Brain microvascular endothelial cell (primary cell): ENCODE data around the gene THSD4.

ENCODE experiments used
- DNase-seq: peaks from one replicate; pipeline ENCODE4 v3.0.0-alpha.2; 2020
- H3K27ac ChIP-seq: fragments of 250-450 bp; sonication (Bioruptor Pico); 2 replicates; pipeline ENCODE4 v1.5.1; 2020; ENCODE audit warnings: mild to moderate bottlenecking, moderate library complexity
- H3K27me3 ChIP-seq: fragments of 250-450 bp; sonication (Bioruptor Pico); replicated peaks from 2 replicates; pipeline ENCODE4 v1.5.1; 2020; ENCODE audit warnings: mild to moderate bottlenecking
- H3K36me3 ChIP-seq: fragments of 250-450 bp; sonication (Bioruptor Pico); replicated peaks from 2 replicates; pipeline ENCODE4 v1.5.1; 2020; ENCODE audit warnings: mild to moderate bottlenecking
- H3K4me3 ChIP-seq: 2 replicates; pipeline ENCODE4 v1.5.1; 2011; ENCODE audit warnings: low read depth, mild to moderate bottlenecking, control low read depth, low read length, moderate library complexity
- in situ Hi-C: cut with HindIII; loops from 2 replicates; pipeline ENCODE4 v1.10.0; 2017; ENCODE audit warnings: low sequenced_read_pairs, low pct_ligation_motif_present
- TF ChIP-seq, protein P1 (sequence below): IDR thresholded peaks from 2 replicates; pipeline ENCODE4 v1.5.1; 2011; ENCODE audit warnings: low read depth, mild to moderate bottlenecking, moderate library complexity, low read length, control low read depth, inconsistent platforms; ENCODE audit errors: missing control alignments

The THSD4 gene

DNA sequence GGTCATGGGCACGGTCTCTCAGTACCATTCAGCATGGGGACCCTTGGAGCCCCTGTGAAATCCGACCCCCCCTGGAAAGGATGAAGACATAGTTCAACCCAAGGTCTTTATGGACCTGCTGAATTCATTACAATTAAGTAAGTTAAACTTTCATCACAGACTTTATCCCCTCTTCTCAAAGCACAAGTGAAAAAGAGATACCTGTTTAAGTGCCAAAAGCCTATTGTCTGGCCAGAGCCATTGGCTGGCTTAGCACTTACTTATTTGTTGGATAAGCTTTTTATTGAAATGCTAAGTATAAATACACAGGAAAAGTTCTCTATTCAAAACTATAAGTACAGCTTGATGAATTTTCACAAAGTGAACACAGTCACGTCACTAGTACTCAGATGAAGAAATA is 566.7 kb downstream of the THSD4 start:
- no peak overlapping the region for H3K4me3 ChIP-seq
- in situ Hi-C loops = no loop called here
- H3K36me3 ChIP-seq = no peaks in the 10 kb centered on the region
- no peaks in the 10 kb centered on the region for H3K27me3 ChIP-seq
- TF ChIP-seq, protein P1, sequence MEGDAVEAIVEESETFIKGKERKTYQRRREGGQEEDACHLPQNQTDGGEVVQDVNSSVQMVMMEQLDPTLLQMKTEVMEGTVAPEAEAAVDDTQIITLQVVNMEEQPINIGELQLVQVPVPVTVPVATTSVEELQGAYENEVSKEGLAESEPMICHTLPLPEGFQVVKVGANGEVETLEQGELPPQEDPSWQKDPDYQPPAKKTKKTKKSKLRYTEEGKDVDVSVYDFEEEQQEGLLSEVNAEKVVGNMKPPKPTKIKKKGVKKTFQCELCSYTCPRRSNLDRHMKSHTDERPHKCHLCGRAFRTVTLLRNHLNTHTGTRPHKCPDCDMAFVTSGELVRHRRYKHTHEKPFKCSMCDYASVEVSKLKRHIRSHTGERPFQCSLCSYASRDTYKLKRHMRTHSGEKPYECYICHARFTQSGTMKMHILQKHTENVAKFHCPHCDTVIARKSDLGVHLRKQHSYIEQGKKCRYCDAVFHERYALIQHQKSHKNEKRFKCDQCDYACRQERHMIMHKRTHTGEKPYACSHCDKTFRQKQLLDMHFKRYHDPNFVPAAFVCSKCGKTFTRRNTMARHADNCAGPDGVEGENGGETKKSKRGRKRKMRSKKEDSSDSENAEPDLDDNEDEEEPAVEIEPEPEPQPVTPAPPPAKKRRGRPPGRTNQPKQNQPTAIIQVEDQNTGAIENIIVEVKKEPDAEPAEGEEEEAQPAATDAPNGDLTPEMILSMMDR = no peak
- H3K27ac ChIP-seq = no peak overlapping the region
- no peak for DNase-seq

DNA sequence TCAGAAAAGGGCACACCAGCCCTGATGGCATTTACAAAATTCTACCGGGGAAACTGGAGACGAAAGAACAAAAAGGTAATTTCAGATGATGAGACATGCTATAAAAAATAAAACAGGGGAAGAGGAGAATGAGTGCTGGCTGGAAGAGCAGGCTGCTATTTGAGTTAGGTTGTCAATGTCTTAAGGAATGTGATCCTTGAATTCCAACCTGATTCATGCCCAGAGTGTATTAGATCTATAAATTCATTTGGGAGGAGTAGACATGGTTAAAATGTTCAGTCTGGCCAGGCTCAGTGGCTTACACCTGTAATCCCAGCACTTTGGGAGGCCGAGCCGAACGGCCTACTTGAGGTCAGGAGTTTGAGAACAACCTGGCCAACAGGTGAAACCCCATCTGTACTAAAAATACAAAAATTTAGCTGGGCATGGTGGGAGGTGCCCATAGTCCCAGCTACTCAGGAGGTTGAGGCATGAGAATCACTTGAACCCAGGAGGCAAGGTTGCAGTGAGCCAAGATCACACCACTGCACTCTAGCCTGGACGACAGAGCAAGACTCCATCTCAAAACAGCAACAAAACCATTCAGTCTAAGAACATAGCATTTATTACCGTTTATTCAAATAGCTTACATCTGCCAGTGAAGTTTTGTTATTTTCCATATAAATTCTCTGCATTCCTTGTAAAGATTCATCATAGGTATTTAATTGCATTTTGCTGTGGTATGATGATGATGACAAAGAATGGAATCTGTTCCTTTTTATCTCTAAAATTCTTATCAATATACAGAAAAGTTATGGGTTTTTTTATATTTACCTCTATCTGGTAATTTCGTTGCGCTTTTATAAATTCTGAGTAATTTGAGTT is 568.4 kb downstream of the THSD4 start:
- Histone ChIP-seq H3K27ac (peak overlapping the region; percentile 23), H3K36me3 (no peaks in the 10 kb centered on the region), H3K27me3 (no peaks in the 10 kb centered on the region), H3K4me3 (no peak overlapping the region)
- in situ Hi-C loops = no loop called here
- TF ChIP-seq, protein P1 = no peak
- DNase-seq = no peak

DNA sequence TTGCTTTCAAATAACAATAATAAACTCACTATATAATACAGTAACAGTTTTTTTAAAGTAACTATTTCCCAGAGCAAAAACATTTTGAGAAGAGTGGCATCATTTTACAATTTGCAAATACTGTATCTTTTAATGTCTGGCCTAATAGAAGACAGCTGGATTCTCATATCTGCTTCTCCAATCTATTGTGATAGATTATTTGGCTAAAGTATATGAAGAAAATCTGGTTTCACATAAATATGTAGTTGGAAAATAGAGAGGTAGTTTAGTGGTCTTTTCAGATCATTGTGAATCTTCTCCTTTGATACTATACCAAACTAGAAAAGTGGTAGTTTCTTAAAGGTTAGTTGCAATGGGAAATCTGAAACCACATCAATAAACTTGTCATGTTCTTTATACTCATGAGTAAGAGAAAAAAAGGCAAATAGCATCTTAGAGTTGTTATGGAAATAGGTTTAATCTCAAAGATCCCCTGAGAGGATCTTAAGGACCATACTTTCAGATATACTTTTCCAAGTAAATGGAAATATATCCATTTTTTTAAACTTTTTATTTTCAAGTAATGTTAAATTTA is 570.2 kb downstream of the THSD4 start:
- in situ Hi-C loops = no loop called here
- H3K36me3 ChIP-seq = no peaks in the 10 kb centered on the region
- DNase-seq = no peak
- H3K27ac ChIP-seq = no peak overlapping the region
- no peak overlapping the region for H3K4me3 ChIP-seq
- TF ChIP-seq, protein P1 = no peak
- H3K27me3 ChIP-seq = no peaks in the 10 kb centered on the region

DNA sequence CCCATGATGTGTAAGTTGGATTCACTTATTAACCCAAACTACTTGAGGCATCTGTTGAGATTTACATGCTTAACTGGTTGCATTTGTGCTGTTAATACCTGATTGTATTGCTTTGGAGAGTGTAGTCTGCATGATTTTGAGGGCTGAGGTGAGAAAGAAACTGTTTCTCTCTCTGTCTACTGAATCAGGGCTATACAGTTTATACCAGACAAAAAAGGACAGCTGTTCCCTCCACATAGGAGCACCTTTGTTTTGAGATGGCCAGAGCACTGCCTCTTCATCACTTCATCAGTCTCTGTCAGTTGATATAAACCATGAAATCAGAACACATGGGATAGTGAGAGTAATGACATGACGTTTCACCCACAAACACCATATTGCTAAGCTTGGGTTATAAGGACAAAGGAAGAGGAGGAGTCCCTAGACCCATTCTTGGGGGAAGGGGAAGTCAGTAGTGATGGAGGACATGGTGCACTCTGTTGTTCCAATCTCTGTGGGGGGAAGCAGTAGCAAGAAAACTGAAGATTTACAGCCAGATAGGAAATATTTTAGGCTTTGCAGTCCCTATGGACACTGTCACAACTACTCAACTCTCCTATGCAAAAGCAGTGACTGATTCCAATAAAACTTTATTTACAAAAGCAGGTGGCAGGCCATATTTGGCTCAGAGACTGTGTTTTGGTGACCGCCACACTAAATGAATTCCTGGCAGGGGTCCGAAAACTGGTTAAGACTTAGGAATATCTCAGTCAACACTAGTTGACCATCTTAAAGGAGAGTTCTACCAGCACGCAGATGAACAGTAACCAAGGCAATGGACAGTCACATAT is 571.2 kb downstream of the THSD4 start:
- in situ Hi-C loops = no loop called here
- H3K27ac ChIP-seq = no peak overlapping the region
- DNase-seq = no peak
- H3K4me3 ChIP-seq = no peak overlapping the region
- H3K36me3 ChIP-seq = no peaks in the 10 kb centered on the region
- TF ChIP-seq, protein P1 = no peak
- no peaks in the 10 kb centered on the region for H3K27me3 ChIP-seq

DNA sequence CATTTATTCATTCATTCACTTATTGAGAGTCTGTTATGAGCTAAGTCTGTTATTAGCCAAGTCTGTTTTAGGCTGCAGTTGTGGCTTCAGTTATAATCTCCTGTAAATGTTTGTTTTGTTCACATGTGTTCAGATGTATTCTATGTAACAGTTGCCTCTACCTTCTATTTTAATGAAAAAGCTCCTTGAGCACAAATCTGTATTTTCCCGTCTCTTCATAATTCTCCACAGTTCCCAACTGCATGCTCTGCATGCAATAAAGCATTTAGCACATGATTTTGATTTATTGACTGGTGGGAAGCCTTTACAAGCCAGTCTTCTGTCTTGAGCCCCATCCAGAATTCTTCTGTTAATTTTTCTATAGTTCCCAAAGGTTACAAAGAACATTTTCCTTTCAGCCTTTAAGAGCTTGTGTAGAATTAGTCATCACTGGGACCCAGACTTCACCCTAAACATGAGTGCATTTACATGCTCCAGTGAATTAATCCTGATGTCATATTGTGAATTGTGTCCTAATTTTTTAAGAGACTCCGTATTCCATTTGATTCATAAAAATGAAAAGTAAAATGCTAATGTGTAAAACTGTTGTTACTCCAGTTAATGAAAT is 572.7 kb downstream of the THSD4 start:
- Histone ChIP-seq H3K4me3 (no peak overlapping the region), H3K36me3 (no peaks in the 10 kb centered on the region), H3K27ac (peak overlapping the region; percentile 18), H3K27me3 (no peaks in the 10 kb centered on the region)
- TF ChIP-seq, protein P1 = no peak
- in situ Hi-C loops = no loop called here
- peak; percentile 64 for DNase-seq
